ENCODE data around the gene PTPN22.
A peak's percentile ranks its signal among the peaks of the same experiment; 100 is the strongest.

PTPN22 gene

GRCh38 chr1:113903501-113904292, 32.2 kb upstream of the PTPN22 start:
- H3K4me3 ChIP-seq (ENCODE audit: low read depth, low read length), result peak overlapping the region; percentile 74
- TF ChIP-seq, protein P1, sequence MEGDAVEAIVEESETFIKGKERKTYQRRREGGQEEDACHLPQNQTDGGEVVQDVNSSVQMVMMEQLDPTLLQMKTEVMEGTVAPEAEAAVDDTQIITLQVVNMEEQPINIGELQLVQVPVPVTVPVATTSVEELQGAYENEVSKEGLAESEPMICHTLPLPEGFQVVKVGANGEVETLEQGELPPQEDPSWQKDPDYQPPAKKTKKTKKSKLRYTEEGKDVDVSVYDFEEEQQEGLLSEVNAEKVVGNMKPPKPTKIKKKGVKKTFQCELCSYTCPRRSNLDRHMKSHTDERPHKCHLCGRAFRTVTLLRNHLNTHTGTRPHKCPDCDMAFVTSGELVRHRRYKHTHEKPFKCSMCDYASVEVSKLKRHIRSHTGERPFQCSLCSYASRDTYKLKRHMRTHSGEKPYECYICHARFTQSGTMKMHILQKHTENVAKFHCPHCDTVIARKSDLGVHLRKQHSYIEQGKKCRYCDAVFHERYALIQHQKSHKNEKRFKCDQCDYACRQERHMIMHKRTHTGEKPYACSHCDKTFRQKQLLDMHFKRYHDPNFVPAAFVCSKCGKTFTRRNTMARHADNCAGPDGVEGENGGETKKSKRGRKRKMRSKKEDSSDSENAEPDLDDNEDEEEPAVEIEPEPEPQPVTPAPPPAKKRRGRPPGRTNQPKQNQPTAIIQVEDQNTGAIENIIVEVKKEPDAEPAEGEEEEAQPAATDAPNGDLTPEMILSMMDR (IDR thresholded peaks at IDR 0.05; ENCODE audit: low read depth, low read length), result no peak
- H3K27ac ChIP-seq, result no peak overlapping the region
- no peaks in the 10 kb centered on the region for H3K9me3 ChIP-seq (ENCODE audit: severe bottlenecking)
- no peaks in the 10 kb centered on the region for H3K27me3 ChIP-seq (ENCODE audit: insufficient read depth, low read depth, severe bottlenecking)
- peaks cover 29% of the 10 kb centered on the region for H3K36me3 ChIP-seq
- no peak for DNase-seq

DNA sequence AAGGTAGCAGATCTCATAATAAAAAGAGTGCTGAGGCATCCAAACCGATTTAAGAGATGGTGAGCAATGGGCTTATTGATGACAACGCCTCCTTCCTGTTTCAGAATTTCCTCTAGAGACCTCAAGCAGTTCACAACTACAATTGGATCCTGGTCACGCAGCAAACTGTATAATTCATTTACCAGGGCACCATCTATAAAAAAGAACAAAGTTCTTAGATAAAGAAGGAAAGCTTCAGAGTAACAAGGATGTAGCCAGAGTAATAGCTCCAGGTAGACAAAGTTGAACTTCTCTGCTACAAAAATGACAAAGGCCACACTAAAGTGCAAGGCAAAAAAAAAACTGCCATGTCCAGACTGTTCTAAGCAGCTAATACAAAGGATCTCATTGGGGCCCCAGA, 29.7 kb upstream of the PTPN22 start:
- TF ChIP-seq, protein P1 (IDR thresholded peaks at IDR 0.05; ENCODE audit: low read depth, low read length), result no peak
- Histone ChIP-seq H3K36me3 (peaks cover 34% of the 10 kb centered on the region), H3K27me3 (ENCODE audit: insufficient read depth, low read depth, severe bottlenecking) (no peaks in the 10 kb centered on the region), H3K4me3 (ENCODE audit: low read depth, low read length) (no peak overlapping the region), H3K9me3 (ENCODE audit: severe bottlenecking) (no peaks in the 10 kb centered on the region), H3K27ac (no peak overlapping the region)
- DNase-seq, result no peak

GRCh38 chr1:113899111-113899510, 27.6 kb upstream of the PTPN22 start:
- H3K36me3 ChIP-seq, result peaks cover 51% of the 10 kb centered on the region
- TF ChIP-seq, protein P1 (IDR thresholded peaks at IDR 0.05; ENCODE audit: low read depth, low read length), result no peak

DNA sequence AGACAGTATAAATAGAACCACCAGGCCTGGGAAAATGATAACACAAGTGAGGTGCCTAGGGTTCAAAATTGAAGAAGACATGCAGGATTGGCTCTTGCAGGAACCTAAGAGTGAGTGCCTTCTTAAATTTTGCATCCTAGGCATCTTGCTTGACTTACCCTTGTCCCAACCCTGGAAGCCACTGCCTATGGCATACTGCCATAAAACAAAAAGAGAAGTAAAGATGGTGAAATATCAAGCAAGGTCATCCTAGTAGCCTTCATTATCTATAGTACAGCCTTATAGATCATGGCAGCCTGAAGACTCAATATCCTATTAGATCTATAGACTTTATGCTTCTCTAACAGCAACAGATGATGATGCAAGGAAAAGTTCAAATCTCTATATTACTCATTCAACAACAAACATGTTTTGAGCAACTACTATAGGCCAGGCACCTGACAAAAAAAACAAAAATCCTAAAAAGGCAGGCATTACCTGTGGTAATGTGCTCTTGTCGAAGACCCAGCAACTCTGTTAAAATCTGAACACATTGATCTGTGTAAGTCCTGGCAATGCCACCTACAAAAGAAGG, 26.8 kb upstream of the PTPN22 start:
- Histone ChIP-seq H3K4me3 (ENCODE audit: low read depth, low read length) (no peak overlapping the region), H3K27me3 (ENCODE audit: insufficient read depth, low read depth, severe bottlenecking) (no peaks in the 10 kb centered on the region), H3K27ac (no peak overlapping the region), H3K9me3 (ENCODE audit: severe bottlenecking) (no peaks in the 10 kb centered on the region), H3K36me3 (peaks cover 51% of the 10 kb centered on the region)
- DNase-seq, result no peak
- TF ChIP-seq, protein P1 (IDR thresholded peaks at IDR 0.05; ENCODE audit: low read depth, low read length), result no peak

More at GRCh38 chr1:113899111-113899510, 27.6 kb upstream of the PTPN22 start:
- no peaks in the 10 kb centered on the region for H3K9me3 ChIP-seq (ENCODE audit: severe bottlenecking)
- H3K27ac ChIP-seq, result no peak overlapping the region
- no peaks in the 10 kb centered on the region for H3K27me3 ChIP-seq (ENCODE audit: insufficient read depth, low read depth, severe bottlenecking)
- no peak for DNase-seq
- H3K4me3 ChIP-seq (ENCODE audit: low read depth, low read length), result no peak overlapping the region

- no peak for DNase-seq
- Histone ChIP-seq H3K27me3 (ENCODE audit: insufficient read depth, low read depth, severe bottlenecking) (no peaks in the 10 kb centered on the region), H3K4me3 (ENCODE audit: low read depth, low read length) (no peak overlapping the region), H3K36me3 (peaks cover 51% of the 10 kb centered on the region), H3K27ac (no peak overlapping the region), H3K9me3 (ENCODE audit: severe bottlenecking) (no peaks in the 10 kb centered on the region)
- TF ChIP-seq, protein P1 (IDR thresholded peaks at IDR 0.05; ENCODE audit: low read depth, low read length), result no peak
These were observed 24.4 kb upstream of the PTPN22 start for GRCh38 chr1:113895961-113896360.

All from WERI-Rb-1 (cell line).